Measurements from ENCODE around the gene LRFN2. TPM values are rescaled to one million over a fixed set of nuclear protein-coding genes. Genes with fewer than 3 reads are reported as not detected.

LRFN2 gene
- under 1 TPM in 1 of 2 donors, not detected in 1; 0.62 TPM for total RNA-seq

GRCh38 chr6:40587240-40588069 lies at the start of gene LRFN2:
Gene LRFN2 (minus strand): TSS chr6:40587364.
- H3K4me1 ChIP-seq (replicated peaks): no peaks in the 10 kb centered on the region
- TF ChIP-seq POLR2AphosphoS5 (IDR thresholded peaks at IDR 0.05): no peak
- TF ChIP-seq POLR2A (IDR thresholded peaks at IDR 0.05): peak; percentile 10
- TF ChIP-seq, protein P1, sequence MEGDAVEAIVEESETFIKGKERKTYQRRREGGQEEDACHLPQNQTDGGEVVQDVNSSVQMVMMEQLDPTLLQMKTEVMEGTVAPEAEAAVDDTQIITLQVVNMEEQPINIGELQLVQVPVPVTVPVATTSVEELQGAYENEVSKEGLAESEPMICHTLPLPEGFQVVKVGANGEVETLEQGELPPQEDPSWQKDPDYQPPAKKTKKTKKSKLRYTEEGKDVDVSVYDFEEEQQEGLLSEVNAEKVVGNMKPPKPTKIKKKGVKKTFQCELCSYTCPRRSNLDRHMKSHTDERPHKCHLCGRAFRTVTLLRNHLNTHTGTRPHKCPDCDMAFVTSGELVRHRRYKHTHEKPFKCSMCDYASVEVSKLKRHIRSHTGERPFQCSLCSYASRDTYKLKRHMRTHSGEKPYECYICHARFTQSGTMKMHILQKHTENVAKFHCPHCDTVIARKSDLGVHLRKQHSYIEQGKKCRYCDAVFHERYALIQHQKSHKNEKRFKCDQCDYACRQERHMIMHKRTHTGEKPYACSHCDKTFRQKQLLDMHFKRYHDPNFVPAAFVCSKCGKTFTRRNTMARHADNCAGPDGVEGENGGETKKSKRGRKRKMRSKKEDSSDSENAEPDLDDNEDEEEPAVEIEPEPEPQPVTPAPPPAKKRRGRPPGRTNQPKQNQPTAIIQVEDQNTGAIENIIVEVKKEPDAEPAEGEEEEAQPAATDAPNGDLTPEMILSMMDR (IDR thresholded peaks at IDR 0.05): peak; percentile 36 to 72 (median 53)
- H3K36me3 ChIP-seq: no peaks in the 10 kb centered on the region
- intact Hi-C loops (cut with DNase I): no loop called here
- peak; percentile 50 for DNase-seq (ENCODE audit: low spot score)
- H3K4me3 ChIP-seq: peak within 1 kb of the TSS; percentile 18 to 39
- WGBS: under 1% methylated on average over 82 of the region's 89 CpGs
- H3K9me3 ChIP-seq: no peaks in the 10 kb centered on the region
- H3K27ac ChIP-seq: no peak within 1 kb of the TSS
- H3K27me3 ChIP-seq (replicated peaks; ENCODE audit: insufficient read depth): no peaks in the 10 kb centered on the region

- no peak for DNase-seq (ENCODE audit: low spot score)
- no peak overlapping the region for H3K27ac ChIP-seq
- no peak overlapping the region for H3K4me3 ChIP-seq
- no peaks in the 10 kb centered on the region for H3K27me3 ChIP-seq (replicated peaks; ENCODE audit: insufficient read depth)
- intact Hi-C loops (cut with DNase I): no loop called here
- WGBS: 60% methylated on average over 3 of the region's 3 CpGs
- TF ChIP-seq, protein P1 (IDR thresholded peaks at IDR 0.05): no peak
- TF ChIP-seq POLR2AphosphoS5 (IDR thresholded peaks at IDR 0.05) (no peak), POLR2A (IDR thresholded peaks at IDR 0.05) (no peak)
- no peaks in the 10 kb centered on the region for H3K9me3 ChIP-seq
- no peaks in the 10 kb centered on the region for H3K4me1 ChIP-seq (replicated peaks)
- no peaks in the 10 kb centered on the region for H3K36me3 ChIP-seq
Measured at GRCh38 chr6:40634429-40634828, 47.3 kb upstream of the LRFN2 start.

DNA sequence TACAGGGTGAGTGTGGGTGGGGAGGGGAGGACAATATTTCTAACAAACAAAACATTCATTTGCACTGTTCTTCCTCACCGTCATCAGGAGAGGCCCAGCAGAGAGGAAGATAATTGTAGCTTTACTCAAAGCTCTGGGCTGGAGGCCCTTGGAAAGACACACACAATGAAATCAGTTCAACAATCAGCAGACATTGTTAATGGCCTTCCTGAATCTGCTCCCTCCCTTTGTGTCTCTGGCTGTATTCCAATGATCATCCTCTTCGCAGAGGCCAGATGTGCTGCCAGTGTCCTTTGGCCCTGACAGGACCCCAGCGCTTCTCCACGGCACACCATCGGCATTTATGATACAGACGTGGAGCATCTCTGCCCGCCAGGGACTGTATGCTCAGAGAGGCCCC lies 44.6 kb upstream of the LRFN2 start:
- Histone ChIP-seq H3K36me3 (no peaks in the 10 kb centered on the region), H3K4me1 (replicated peaks) (no peaks in the 10 kb centered on the region), H3K27me3 (replicated peaks; ENCODE audit: insufficient read depth) (no peaks in the 10 kb centered on the region), H3K9me3 (no peaks in the 10 kb centered on the region), H3K4me3 (no peak overlapping the region), H3K27ac (no peak overlapping the region)
- intact Hi-C loops (cut with DNase I): no loop called here
- WGBS: 43% methylated on average over 7 of the region's 7 CpGs
- TF ChIP-seq, protein P1 (IDR thresholded peaks at IDR 0.05): no peak
- TF ChIP-seq POLR2A (IDR thresholded peaks at IDR 0.05): no peak
- TF ChIP-seq POLR2AphosphoS5 (IDR thresholded peaks at IDR 0.05): no peak
- no peak for DNase-seq (ENCODE audit: low spot score)

- Histone ChIP-seq H3K9me3 (no peaks in the 10 kb centered on the region), H3K27ac (no peak overlapping the region), H3K4me1 (replicated peaks) (no peaks in the 10 kb centered on the region), H3K27me3 (replicated peaks; ENCODE audit: insufficient read depth) (no peaks in the 10 kb centered on the region), H3K36me3 (no peaks in the 10 kb centered on the region), H3K4me3 (no peak overlapping the region)
- WGBS: 65% methylated on average over 5 of the region's 5 CpGs
- intact Hi-C loops (cut with DNase I): no loop called here
- DNase-seq (ENCODE audit: low spot score): no peak
- TF ChIP-seq, protein P1 (IDR thresholded peaks at IDR 0.05): no peak
Measured at GRCh38 chr6:40630488-40630887, 43.3 kb upstream of the LRFN2 start.

- no peak overlapping the region for H3K4me3 ChIP-seq
- H3K27me3 ChIP-seq (replicated peaks; ENCODE audit: insufficient read depth): no peaks in the 10 kb centered on the region
- WGBS: 56% methylated on average over 6 of the region's 6 CpGs
- intact Hi-C loops (cut with DNase I): no loop called here
- TF ChIP-seq POLR2AphosphoS5 (IDR thresholded peaks at IDR 0.05): no peak
- TF ChIP-seq, protein P1 (IDR thresholded peaks at IDR 0.05): no peak
- no peak for TF ChIP-seq POLR2A (IDR thresholded peaks at IDR 0.05)
- no peaks in the 10 kb centered on the region for H3K4me1 ChIP-seq (replicated peaks)
- H3K9me3 ChIP-seq: no peaks in the 10 kb centered on the region
- no peaks in the 10 kb centered on the region for H3K36me3 ChIP-seq
- DNase-seq (ENCODE audit: low spot score): no peak
- H3K27ac ChIP-seq: no peak overlapping the region
Measured at GRCh38 chr6:40630051-40630450, 42.9 kb upstream of the LRFN2 start.

All from prostate gland (tissue), 2 donors.